ENCODE results near the gene CCL7.

DNA sequence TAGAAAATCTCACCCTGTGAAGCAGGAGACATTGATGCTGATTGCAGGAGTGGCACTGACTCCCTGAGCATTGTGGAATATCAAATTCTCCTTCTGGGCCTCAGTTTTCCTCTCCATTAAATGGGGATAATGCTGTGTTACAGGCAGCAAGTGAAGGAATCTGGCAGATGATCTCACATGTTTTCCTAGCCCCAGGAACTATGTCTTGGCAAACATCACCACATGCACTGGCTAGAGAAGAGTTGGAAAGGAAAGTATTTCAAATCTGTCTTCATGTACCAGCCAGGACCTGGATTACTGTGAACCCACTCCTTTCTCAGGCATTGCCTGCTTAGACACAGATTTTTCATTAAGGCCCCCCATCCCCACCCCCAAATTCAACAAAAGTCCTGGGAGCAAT lies 35.6 kb downstream of the CCL7 start:
- no peak for TF ChIP-seq YY1 (IDR thresholded peaks at IDR 0.05; ENCODE audit: insufficient read depth, insufficient read length)
- TF ChIP-seq ZNF274 (IDR thresholded peaks at IDR 0.05; ENCODE audit: low read depth, low read length) = no peak

All from NT2/D1 (cell line).